Activated CD8-positive, alpha-beta memory T cell treated with anti-CD3 and anti-CD28 coated beads, Interleukin-2, amount 10 ng/mL, durations not matched to agents 7 days and 5 days (primary cell): ENCODE results near the gene ATXN1. TPM values are rescaled to one million over a fixed set of nuclear protein-coding genes. Genes with fewer than 3 reads are reported as not detected.
A peak's percentile ranks its signal among the peaks of the same experiment; 100 is the strongest.

Experiments
- ATAC-seq: fragments of 150-1000 bp; cut with Tn5 transposase; one replicate; pipeline ENCODE4 v1.10.0; 2021; ENCODE audit warnings: moderate library complexity
- CTCF ChIA-PET: fragments of 350-600 bp; sonication (Branson Sonifier 250); formaldehyde crosslinking; loops from one replicate; lab custom pipeline; 2021; ENCODE audit warnings: antibody characterized with exemption; lab: Charles Lee
- DNase-seq: peaks from one replicate; pipeline ENCODE4 v3.0.0-alpha.2; 2020
- H3K27ac Mint-ChIP-seq: one replicate; pipeline ENCODE4 v1.8.0; 2021; ENCODE audit warnings: mild to moderate bottlenecking, mixed read lengths
- H3K27me3 Mint-ChIP-seq: one replicate; pipeline ENCODE4 v1.8.0; 2021; ENCODE audit warnings: mixed read lengths
- H3K36me3 Mint-ChIP-seq: one replicate; pipeline ENCODE4 v1.8.0; 2021; ENCODE audit warnings: mild to moderate bottlenecking, mixed read lengths
- H3K4me1 Mint-ChIP-seq: one replicate; pipeline ENCODE4 v1.8.0; 2021; ENCODE audit warnings: mixed read lengths
- H3K4me3 Mint-ChIP-seq: one replicate; pipeline ENCODE4 v1.8.0; 2021; ENCODE audit warnings: mild to moderate bottlenecking, moderate library complexity, mixed read lengths
- H3K9me3 Mint-ChIP-seq: one replicate; pipeline ENCODE4 v1.8.0; 2022; ENCODE audit warnings: low read depth, mixed read lengths
- total RNA-seq, 2 experiments: library from RNA; stranded (reverse); gene quantifications; one replicate each; pipeline ENCODE4 v1.2.3, GENCODE V29; 2021

ATXN1 gene
- total RNA-seq, 2 experiments from 2014 or later: 84.6 to 117 TPM

GRCh38 chr6:16776394-16777017 lies 15.2 kb upstream of the ATXN1 start:
- no peak overlapping the region for H3K4me3 Mint-ChIP-seq
- peaks cover 3% of the 10 kb centered on the region for H3K4me1 Mint-ChIP-seq
- H3K9me3 Mint-ChIP-seq: peaks cover 3% of the 10 kb centered on the region
- CTCF ChIA-PET: interaction anchor here (0.7 to 0.8 kb wide), 2 partner anchors 8 to 10 kb away, joined by 3 read pairs; no protein-coding TSS in a partner anchor
- H3K36me3 Mint-ChIP-seq: peaks cover 4% of the 10 kb centered on the region
- H3K27me3 Mint-ChIP-seq: peaks cover 3% of the 10 kb centered on the region
- DNase-seq (no peak), ATAC-seq (no peak)
- no peak overlapping the region for H3K27ac Mint-ChIP-seq

GRCh38 chr6:16774437-16774836 lies 13.2 kb upstream of the ATXN1 start:
- Mint-ChIP-seq H3K9me3 (peaks cover 3% of the 10 kb centered on the region), H3K36me3 (peaks cover 4% of the 10 kb centered on the region), H3K27me3 (no peaks in the 10 kb centered on the region), H3K4me3 (no peak overlapping the region), H3K27ac (no peak overlapping the region), H3K4me1 (peaks cover 23% of the 10 kb centered on the region)
- CTCF ChIA-PET: interaction anchor here (0.6 to 4.2 kb wide), 6 partner anchors 8 to 365 kb away, joined by 3 to 30 read pairs (median 5); partner anchors contain the start of gene ATXN1
- no peak for ATAC-seq
- no peak for DNase-seq

GRCh38 chr6:16773362-16773761 lies 12.1 kb upstream of the ATXN1 start:
- no peak overlapping the region for H3K27ac Mint-ChIP-seq
- no peak overlapping the region for H3K4me3 Mint-ChIP-seq
- no peaks in the 10 kb centered on the region for H3K27me3 Mint-ChIP-seq
- ATAC-seq: no peak
- H3K9me3 Mint-ChIP-seq: peaks cover 3% of the 10 kb centered on the region
- peaks cover 6% of the 10 kb centered on the region for H3K36me3 Mint-ChIP-seq
- DNase-seq: no peak
- H3K4me1 Mint-ChIP-seq: peaks cover 34% of the 10 kb centered on the region
- CTCF ChIA-PET: interaction anchor here (1.0 to 4.2 kb wide), 5 partner anchors 9 to 441 kb away, joined by 3 to 30 read pairs (median 5); partner anchors contain the start of gene ATXN1

- peak; percentile 69 for ATAC-seq
- Mint-ChIP-seq H3K36me3 (peaks cover 5% of the 10 kb centered on the region), H3K27ac (no peak overlapping the region), H3K9me3 (no peaks in the 10 kb centered on the region), H3K4me3 (peak overlapping the region; percentile 36), H3K27me3 (no peaks in the 10 kb centered on the region), H3K4me1 (peaks cover 54% of the 10 kb centered on the region)
- CTCF ChIA-PET: interaction anchor here (0.7 to 4.2 kb wide), 33 partner anchors 8 to 531 kb away, joined by 3 to 30 read pairs (median 4); partner anchors contain the start of gene ATXN1
- peak; percentile 84 for DNase-seq
Measured at GRCh38 chr6:16770701-16771569, 9.7 kb upstream of the ATXN1 start.

GRCh38 chr6:16769986-16770376 lies 8.7 kb upstream of the ATXN1 start:
- DNase-seq (no peak), ATAC-seq (no peak)
- Mint-ChIP-seq H3K9me3 (no peaks in the 10 kb centered on the region), H3K27ac (peak overlapping the region; percentile 11), H3K27me3 (no peaks in the 10 kb centered on the region), H3K4me1 (peaks cover 63% of the 10 kb centered on the region), H3K4me3 (no peak overlapping the region), H3K36me3 (peaks cover 8% of the 10 kb centered on the region)
- CTCF ChIA-PET: interaction anchor here (0.8 to 2.2 kb wide), 9 partner anchors 12 to 530 kb away, joined by 3 to 12 read pairs (median 4); no protein-coding TSS in a partner anchor

- peak; percentile 90 for ATAC-seq
- H3K9me3 Mint-ChIP-seq: no peaks in the 10 kb centered on the region
- CTCF ChIA-PET: interaction anchor here (0.6 to 2.5 kb wide), 11 partner anchors 12 to 973 kb away, joined by 3 to 12 read pairs (median 5); no protein-coding TSS in a partner anchor
Measured at GRCh38 chr6:16769131-16769985, 8.1 kb upstream of the ATXN1 start.

GRCh38 chr6:16768477-16768830 lies 7.2 kb upstream of the ATXN1 start:
- no peaks in the 10 kb centered on the region for H3K27me3 Mint-ChIP-seq
- peaks cover 5% of the 10 kb centered on the region for H3K36me3 Mint-ChIP-seq
- H3K9me3 Mint-ChIP-seq: no peaks in the 10 kb centered on the region
- H3K27ac Mint-ChIP-seq: peak overlapping the region; percentile 17
- no peak for ATAC-seq
- no peak overlapping the region for H3K4me3 Mint-ChIP-seq
- peaks cover 78% of the 10 kb centered on the region for H3K4me1 Mint-ChIP-seq
- CTCF ChIA-PET: interaction anchor here (1.3 to 2.5 kb wide), 5 partner anchors 39 to 451 kb away, joined by 4 to 9 read pairs (median 5); no protein-coding TSS in a partner anchor
- no peak for DNase-seq

More at GRCh38 chr6:16769131-16769985, 8.1 kb upstream of the ATXN1 start:
- H3K27ac Mint-ChIP-seq: peak overlapping the region; percentile 68
- no peaks in the 10 kb centered on the region for H3K27me3 Mint-ChIP-seq
- H3K4me1 Mint-ChIP-seq: peaks cover 69% of the 10 kb centered on the region
- H3K36me3 Mint-ChIP-seq: peaks cover 6% of the 10 kb centered on the region
- peak overlapping the region; percentile 24 for H3K4me3 Mint-ChIP-seq
- peak; percentile 87 for DNase-seq

- DNase-seq (no peak), ATAC-seq (no peak)
- no peaks in the 10 kb centered on the region for H3K9me3 Mint-ChIP-seq
- no peak overlapping the region for H3K27ac Mint-ChIP-seq
- peaks cover 5% of the 10 kb centered on the region for H3K36me3 Mint-ChIP-seq
- peaks cover 81% of the 10 kb centered on the region for H3K4me1 Mint-ChIP-seq
- H3K4me3 Mint-ChIP-seq: no peak overlapping the region
- H3K27me3 Mint-ChIP-seq: no peaks in the 10 kb centered on the region
- CTCF ChIA-PET: interaction anchor here (1.3 to 2.5 kb wide), 5 partner anchors 39 to 451 kb away, joined by 4 to 9 read pairs (median 5); no protein-coding TSS in a partner anchor
Measured at GRCh38 chr6:16767765-16768476, 6.7 kb upstream of the ATXN1 start.

- DNase-seq (no peak), ATAC-seq (no peak)
- Mint-ChIP-seq H3K36me3 (peaks cover 5% of the 10 kb centered on the region), H3K27me3 (no peaks in the 10 kb centered on the region), H3K4me1 (peaks cover 81% of the 10 kb centered on the region), H3K4me3 (no peak overlapping the region), H3K9me3 (no peaks in the 10 kb centered on the region), H3K27ac (peak overlapping the region; percentile 39)
- CTCF ChIA-PET: interaction anchor here (1.3 to 2.5 kb wide), 4 partner anchors 198 to 435 kb away, joined by 4 to 9 read pairs (median 6); no protein-coding TSS in a partner anchor
Measured at GRCh38 chr6:16766836-16767745, 5.8 kb upstream of the ATXN1 start.

GRCh38 chr6:16766043-16766536 lies 4.8 kb upstream of the ATXN1 start:
- peak overlapping the region; percentile 6 for H3K4me3 Mint-ChIP-seq
- H3K4me1 Mint-ChIP-seq: peaks cover 73% of the 10 kb centered on the region
- no peaks in the 10 kb centered on the region for H3K27me3 Mint-ChIP-seq
- H3K9me3 Mint-ChIP-seq: no peaks in the 10 kb centered on the region
- CTCF ChIA-PET: interaction anchor here (0.6 to 5.8 kb wide), 5 partner anchors 70 to 448 kb away, joined by 3 to 49 read pairs (median 4); no protein-coding TSS in a partner anchor
- ATAC-seq (no peak), DNase-seq (peak; percentile 79)
- peak overlapping the region; percentile 74 for H3K27ac Mint-ChIP-seq
- H3K36me3 Mint-ChIP-seq: peaks cover 5% of the 10 kb centered on the region

GRCh38 chr6:16765235-16765634 lies 4.0 kb upstream of the ATXN1 start:
- H3K27ac Mint-ChIP-seq: peak overlapping the region; percentile 99
- ATAC-seq: no peak
- H3K27me3 Mint-ChIP-seq: no peaks in the 10 kb centered on the region
- CTCF ChIA-PET: interaction anchor here (0.7 to 5.8 kb wide), 13 partner anchors 7 to 442 kb away, joined by 3 to 60 read pairs (median 23); no protein-coding TSS in a partner anchor
- no peak overlapping the region for H3K4me3 Mint-ChIP-seq
- no peaks in the 10 kb centered on the region for H3K9me3 Mint-ChIP-seq
- DNase-seq: no peak
- H3K4me1 Mint-ChIP-seq: peaks cover 65% of the 10 kb centered on the region
- H3K36me3 Mint-ChIP-seq: peaks cover 5% of the 10 kb centered on the region
